HG02571 (cell line): ENCODE results near the gene ZMIZ1.
A peak's percentile ranks its signal among the peaks of the same experiment; 100 is the strongest.

ENCODE experiments used
- ATAC-seq: cut with Tn5 transposase; IDR thresholded peaks from one replicate; pipeline ENCODE4 v1.9.1; 2021; ENCODE audit warnings: mild to moderate bottlenecking, moderate library complexity; ENCODE audit not compliant: unreplicated experiment

The ZMIZ1 gene

DNA sequence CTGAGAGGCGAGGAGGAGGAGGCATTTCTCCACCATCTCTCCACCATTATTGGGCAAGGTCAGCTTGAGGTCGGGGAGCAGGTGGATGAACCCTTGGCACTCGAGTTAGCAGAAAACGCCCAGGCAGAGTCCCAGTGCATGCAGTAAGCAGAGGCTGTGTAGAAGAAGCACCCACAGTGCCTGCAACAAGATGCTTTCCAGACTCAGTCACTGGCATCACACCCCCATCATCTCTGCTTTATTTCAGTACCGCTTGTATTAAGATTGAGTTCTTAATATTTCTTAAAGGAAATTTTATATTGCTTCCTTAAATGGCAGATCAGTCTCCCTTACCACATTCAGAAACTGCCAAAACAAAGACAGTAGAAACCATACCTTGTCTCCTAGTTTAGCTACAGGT, 156.2 kb downstream of the ZMIZ1 start:
- ATAC-seq = no peak

DNA sequence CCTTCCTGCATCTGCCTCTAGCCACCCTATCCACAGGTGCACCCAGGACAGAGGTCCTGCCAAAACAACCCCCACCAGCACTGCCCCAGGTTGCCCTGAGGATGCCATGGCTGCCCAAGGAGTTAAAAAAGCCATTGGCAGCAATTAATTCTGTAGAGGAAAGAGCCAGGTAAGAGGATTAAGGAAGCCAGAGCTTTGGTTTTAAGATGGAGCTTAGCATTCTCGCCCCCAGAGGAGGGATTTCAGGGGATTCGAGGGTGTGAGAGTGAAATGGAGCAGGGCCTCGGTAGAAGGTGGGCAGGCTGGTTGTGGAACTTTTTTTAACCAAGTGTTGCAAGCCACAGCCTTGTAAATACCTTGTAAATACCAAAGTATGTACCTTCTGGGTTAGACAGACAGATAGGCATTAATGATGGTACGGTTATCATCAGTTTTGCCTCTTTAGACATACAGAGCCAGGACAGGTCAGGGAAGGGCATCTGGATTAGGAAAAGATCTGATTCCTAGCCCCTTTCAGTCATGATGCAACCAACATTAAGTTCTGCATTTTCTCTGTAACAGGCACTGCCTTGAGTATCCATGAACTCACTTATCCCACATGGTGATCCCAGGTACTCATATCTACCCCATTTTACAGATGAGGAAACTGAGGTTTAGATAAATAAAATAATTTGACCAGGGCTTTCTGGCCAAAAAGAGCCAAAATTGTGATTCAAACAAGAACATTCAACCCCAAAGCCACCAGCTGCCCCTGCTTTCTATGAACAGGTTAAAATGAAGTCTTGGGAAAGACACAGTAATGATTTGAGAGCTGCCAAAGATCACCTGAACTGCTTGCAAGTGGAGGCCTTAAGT, 157.9 kb downstream of the ZMIZ1 start:
- ATAC-seq = no peak

DNA sequence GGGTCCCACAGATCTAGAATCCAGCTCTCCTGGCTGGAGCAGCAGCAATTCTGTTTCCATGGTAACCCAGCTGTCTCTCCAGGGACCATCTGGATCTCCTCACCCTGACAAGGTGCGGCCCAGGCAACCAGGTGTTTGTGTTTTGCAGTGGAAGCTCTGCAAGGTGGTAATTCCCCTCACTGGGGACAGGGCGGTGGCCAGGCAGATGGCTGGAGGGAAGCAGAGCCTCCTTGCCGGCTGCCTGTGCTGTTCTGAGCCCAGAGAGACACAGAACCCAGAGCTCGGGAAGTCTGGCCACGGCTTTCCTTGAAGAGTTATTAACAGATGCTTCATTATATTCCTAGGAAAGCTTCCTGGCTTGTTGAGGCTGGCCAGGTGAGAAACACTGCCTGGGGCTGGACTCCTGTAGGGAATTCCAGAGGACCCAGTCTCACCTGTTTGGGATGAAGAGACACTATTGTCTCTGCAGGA, 160.3 kb downstream of the ZMIZ1 start:
- no peak for ATAC-seq

DNA sequence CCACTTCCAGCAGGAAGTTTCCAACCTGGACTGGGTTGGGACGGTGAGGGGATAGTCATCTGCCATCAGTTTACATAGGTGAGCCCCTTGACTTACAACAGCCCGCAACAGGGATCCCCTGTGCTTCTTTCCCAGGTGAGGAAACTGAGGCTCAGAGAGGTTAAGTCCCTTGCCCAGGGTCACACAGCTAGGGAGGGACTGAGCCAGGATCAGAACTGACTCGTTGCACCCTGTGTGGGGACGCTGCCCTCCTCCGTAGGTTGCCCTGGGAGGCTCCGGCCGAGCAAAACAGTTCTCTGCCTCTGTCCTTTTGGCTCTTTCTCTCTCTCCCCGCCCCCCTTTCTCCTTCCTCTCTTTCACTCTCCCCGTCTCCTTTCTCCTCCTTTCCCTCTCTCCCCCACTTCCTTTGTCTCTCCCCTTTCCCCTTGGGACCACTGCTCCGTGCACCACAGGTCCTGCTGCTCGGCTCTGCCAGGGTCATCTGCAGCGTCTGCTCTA, 161.1 kb downstream of the ZMIZ1 start:
- ATAC-seq = no peak

DNA sequence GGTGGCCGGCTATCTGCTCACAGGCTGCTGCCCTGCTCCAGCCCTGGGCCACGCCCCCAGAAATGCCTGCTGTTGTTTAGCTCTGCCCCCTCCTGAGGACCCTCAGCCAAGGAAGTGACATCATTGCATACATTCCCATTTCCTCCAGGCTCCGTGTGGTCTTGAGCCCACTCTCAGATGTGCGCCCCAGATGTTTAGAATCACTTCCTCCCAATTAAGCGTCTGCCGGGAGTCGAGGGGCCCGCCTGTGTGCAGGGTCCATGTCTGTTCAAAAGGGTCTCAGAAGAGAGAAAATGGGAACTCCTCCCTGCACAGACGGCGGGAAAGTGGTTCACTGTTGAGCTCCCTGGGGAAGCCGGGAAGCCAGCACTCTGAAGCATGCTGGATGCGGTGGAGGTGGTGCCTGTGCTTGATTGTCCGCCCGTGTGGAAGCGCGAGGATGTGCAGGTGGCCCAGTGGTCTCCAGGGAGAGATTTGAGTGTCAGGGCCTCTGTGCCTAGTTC, 161.6 kb downstream of the ZMIZ1 start:
- no peak for ATAC-seq

DNA sequence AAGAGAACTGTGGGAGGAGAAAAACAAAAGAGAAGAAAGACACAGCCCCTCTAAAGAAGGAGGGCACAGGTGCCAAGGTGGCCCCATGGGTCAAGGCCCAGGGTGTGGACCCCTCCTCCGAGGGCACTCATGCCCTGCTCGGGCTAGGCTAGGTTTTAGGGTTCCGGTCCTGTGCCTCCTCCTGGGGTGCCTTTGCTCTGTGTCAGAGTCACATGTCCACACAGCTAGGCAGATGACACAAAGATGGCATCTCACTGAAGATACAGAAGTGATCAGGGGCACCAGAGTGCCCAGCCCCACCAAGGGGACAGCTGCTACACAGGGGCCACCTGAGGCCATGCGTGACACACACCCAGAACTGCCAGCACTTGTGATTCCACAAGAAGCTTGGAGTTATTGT, 162.1 kb downstream of the ZMIZ1 start:
- ATAC-seq = no peak

DNA sequence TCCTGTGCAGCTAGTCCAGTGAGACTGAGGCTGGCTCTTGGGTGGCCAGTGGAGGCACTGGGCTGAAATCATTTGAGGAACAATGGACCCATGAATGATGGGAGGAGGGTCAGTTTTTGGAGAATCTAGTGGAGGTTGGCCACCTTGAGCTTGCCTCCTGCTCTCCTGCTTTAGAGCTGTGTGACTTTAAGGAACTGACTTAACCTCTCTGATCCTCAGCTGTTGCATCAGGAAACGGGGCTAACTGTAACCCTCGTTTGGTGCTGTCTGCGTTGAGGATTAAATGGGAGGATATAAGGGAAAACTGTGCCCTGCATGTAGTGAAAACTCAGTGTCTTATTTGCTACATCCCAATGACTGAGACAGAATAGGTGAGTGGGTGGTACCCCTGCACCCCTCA, 163.1 kb downstream of the ZMIZ1 start:
- ATAC-seq = no peak

DNA sequence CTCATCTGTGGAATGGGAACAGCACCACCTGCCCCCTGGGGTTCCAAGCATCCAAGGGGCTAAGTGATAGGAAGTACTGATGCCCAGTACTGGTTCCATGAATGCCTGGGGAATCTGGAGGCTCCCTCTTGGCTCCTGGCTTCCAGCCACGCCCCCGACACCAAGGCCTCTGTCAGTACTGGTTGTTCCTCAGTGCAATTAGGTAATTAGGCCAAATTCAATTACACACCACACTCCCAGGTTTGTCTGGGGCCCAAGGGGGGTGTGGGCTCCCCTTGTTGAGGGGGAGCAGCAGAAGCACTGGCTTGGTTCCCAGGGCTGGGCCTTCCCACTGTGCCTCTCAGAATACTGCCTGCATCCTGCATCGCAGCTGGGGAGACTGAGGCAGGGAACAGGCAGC, 164.1 kb downstream of the ZMIZ1 start:
- ATAC-seq = no peak

DNA sequence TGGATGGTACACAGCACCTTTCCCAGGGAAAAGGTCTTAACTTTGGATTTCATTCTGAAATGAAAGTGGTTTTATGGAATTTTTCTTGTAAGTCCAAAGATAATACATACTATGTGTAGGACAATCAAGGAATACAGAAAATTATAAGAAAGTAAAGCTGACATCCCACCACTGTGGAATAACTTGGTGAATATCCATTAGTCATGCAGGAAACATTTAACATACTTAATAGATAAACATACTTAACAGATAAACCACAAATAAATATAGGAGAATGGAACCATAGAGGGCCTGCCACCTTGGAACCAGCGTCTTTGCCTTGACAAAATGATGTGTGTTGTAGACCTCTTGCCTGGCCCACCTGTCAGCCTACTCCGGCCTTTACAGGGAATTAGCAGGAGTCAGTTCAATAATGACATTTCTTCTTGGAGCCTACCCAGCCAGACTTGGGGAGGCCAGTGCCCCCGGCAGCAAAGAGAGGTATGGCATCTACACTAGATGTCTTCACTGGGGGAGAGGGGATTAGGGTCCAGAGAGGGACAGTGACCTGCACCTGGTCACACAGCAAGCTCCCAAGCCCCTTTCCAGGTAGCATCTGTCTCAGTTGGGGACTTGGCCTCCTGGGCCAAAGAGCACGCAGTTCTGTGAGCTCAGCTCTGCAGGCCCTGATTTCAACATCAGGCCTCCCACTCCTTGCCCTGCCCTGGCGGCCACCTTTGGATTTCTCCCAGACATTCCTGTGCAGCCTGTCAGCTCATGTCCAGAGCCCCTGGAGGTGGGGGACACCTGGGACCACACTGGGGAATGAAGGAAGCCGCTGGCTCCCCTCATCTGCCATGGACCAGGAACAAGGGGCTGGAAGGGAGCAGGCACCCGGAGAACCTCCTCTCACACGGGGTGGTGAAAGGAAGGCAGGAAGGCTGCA, 165.9 kb downstream of the ZMIZ1 start:
- no peak for ATAC-seq

DNA sequence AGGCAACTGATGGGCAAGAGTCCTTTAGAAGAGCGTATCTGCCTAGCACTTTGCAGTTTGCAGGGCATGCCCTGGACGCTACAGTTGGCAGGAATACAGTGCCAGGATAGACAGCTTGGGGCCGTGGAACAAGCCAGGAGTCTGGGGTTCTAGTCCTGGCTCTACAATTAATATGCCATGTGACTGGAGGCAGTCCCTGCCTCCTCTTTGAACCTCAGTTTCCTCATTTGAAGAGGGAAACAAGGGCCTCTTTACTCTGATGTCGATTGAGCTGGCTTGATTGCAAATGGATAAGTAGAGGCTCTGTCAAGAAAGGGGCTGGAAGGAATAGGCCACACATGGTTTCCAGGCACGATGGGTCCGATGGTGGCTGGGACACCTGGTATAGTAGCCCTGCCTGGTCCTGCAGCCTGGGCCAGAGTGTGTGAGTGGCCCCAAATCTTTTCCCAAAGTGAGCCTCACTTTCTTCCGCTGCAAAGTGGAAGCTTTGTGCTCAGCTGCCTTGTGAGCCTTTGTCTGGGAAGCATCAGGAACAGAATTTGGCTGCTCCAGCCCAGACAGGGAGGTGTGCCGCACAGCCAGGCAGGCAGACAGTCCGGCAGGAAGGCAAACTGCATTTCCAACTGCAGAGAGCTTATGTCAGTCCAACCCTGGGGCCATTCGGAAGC, 167.1 kb downstream of the ZMIZ1 start:
- no peak for ATAC-seq

DNA sequence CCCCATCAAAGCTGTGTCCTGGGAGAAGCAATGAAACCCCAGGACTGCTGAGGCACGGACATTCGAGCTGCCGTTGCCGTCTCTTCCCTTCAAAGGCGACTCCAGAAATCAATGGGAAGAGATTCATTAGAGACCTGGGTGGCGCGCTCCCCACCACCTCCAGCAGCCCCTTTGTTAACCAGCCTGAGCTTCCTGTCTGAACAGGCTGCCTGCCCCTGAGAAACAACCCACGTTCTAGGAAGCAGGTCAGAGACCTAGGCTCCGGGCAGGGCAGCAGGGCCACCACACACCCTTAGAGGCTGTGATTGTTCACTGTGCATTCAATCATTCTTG, 167.6 kb downstream of the ZMIZ1 start:
- no peak for ATAC-seq

DNA sequence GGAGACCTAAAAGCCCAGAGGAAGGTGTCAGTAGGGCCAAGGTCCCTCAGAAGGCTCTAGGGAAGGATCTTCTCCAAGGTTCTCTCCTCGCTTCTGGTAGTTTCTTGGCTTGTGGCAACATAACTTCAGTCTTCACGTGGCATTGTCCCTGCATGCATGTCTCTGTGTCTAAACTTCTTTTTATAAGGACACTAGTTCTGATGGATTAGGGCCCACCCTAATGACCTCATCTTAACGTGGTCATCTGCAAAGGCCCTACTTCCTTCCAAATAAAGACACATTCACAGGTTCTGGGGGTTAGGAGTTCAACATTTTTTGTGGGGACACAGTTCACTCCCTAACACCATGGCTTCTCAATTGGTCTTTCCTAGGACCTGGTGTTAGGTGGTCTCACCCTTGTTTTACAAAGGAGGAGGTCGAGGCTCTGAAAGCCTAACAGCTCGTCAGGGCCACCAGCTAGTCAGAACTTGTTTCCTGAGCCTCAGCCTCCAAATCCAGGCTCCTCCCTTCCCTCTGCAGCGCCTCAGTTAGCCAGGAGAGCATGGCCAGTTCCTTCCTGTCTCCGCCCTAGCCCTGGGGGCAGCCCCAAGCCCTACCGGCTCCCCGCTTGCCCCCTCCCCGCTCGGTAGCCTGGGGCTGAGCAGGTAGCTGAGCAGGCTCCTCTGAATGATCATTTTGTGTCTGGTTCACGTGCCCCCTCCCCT, 168.8 kb downstream of the ZMIZ1 start:
- no peak for ATAC-seq

DNA sequence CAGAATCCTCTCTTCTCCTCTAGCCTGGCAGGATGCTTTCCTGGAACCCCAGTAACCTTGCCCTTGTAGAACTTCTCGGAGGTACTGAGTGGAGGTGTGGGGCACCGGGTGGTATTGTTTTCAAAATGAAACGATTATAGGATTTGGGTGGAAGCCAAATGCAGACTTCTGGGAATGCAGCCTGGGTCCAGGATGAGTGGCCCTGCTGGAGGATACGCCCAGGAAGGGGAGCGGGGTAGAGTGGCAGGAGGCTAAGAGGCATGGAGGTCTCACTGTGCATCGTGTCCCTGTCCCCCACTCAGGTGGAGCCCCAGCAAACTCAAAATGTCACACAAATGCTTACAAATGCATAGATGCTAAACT, 169.4 kb downstream of the ZMIZ1 start:
- ATAC-seq = no peak

DNA sequence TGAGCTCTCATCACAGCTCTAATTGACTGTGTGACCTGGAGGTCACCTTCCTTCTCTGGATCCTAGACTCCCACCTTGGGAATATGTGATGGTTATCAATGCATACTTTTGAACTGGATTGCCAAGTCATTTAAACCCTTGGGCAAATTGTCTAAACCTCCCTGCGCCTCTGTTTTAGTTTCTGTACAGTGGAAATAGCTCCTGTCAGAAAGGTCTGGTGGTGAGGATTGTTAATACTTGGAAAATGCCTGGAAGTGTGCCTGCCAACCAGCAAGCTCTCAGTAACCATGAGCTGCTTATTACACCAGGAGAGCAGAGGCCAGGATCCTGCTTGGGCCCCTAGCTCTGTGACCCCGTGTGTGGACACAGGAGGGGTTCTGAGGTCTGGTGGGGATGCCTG, 169.8 kb downstream of the ZMIZ1 start:
- no peak for ATAC-seq

DNA sequence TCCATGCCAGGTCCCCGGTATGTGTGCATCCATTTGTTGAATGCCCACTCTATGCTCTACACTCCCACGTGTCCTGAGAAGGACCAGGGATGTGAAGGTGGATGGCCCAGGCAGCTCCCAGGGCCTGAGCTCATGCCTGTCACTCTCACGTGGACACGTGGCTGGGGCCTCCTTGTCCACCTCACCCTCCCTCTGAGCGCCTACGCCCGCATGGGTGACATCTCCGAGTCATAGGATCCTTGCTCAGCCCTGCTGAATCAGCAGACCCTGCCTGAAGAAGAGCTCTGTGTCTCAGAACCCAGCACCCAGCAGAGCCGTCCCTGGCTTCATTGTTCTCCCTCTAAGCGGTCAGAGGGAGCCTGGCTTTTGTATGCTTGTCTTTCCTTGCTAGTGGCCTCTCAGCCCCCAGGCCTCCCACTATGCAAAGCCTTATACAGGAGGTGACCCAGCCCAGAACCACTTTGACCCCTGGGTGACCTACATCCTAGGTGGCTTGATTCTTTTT, 170.6 kb downstream of the ZMIZ1 start:
- ATAC-seq = no peak

DNA sequence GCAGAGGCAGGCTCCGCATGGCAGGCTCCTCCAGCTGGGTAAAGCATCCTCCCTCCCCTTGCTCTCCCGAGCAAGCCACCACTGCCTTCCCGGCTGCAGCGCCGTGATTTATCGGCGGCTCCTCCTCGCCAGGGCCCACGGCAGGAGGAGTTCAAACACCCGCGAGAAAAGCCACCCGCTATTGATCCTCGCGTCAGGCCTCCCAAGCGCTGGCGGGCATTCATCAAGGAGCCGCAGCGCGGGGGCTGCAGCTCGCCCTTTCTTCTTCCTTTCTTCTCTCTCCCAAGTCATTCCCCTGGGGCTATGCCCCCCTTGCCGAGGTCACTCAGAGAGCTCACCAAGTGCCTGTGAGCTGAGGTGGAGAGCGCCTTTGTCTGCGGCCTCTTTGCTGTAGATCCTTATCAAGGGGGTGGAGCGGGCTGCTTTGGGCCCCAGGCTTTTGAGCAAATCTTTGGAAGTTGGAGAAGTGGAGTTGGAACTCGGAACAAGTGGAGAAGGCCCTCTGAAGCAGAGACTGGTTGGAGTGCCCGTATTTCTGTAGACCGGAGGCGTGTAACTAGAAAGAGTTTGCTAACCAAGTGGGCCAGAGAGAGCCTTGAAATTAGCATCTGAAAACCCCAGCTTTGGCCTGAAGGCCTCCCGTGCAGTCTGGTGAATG, 171.3 kb downstream of the ZMIZ1 start:
- no peak for ATAC-seq

DNA sequence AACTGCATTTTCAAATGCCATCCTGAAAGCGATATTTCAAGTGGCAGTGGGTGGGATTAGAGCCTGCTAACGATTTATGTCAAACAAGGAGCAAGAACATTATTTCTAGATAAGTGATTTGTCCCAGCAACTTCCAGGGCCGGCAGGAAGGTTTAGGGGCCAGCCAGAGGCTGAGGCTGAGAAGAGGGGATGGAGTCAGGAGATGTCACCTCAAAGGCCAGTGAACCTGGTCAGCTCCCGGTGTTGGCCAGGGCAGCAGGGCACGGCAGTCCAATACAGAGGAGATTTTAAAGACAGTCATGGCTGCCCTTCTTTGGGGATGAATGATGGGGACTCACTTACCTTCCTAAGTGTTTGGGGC, 172.8 kb downstream of the ZMIZ1 start:
- no peak for ATAC-seq

DNA sequence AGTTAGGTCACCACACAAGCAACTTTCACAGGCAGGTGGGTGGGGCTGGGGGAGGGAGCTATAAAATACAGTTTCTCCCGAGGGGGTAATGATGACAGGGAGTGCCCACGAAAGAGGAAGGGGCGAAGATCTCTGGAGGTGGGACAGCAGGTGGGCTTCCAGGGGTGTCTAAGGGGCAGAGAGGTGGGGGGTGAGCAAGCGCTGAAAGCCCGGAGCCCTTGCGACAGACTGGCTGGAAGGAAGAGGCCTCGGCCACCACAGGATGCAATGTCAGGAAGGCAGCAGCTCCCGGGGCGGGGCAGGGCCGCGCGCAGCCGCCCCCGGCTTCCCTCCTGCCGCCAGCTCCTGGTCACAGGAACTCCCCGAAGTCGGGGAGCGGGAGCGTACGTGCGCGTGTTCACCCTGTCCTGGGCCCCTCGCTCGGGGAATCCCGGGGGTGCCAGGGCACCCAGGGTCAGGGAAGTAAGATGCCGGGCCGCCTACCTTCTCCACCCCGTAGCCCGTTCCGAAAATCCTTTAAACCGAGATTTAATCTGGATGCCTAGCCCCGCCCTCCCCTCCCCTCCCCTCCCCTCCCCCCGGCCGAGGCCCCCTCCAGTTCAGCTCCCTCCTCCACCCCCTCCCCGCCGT, 173.3 kb downstream of the ZMIZ1 start:
- ATAC-seq = no peak

DNA sequence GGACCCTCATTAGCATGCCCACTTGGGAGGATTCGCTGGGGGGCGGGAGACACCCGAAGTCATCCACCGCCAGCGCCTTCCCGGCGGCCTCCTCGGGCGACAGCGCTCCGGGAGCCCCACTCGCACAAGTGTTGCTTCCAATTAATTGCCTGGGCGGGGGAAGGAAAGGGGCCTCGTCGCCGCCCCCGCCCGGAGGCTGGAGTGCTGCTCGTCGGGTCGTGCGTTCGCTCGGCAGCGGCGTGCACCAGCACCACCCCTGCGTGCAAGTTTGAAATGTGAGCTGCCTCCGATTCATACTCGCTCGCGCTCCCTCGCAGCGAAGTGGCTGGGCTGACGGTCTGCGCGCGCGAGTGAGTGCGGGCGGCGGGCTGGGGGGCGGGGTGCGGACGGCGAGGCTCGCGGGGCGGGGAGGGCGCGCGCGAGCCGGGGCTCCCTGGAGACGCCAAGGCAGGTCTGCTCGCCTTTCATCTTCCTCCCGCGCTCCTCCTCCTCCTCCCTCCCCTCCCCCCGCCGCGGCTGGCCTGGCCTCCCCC, 173.9 kb downstream of the ZMIZ1 start:
- ATAC-seq = peak; percentile 26
